Parathyroid adenoma (tissue), 2 donors: ENCODE data around the gene TBC1D4.
"Not testable (repeated sequence)": the region's sequence is repeated elsewhere in the genome, so short reads cannot be mapped to it uniquely, and the experiment has no call there.

Source experiments
- H2AFZ ChIP-seq: fragments of 300-600 bp; sonication (generic); one replicate; pipeline ENCODE4 v1.7.0; 2017; ENCODE audit warnings: antibody characterized with exemption, mild to moderate bottlenecking
- H3K27ac ChIP-seq: fragments of 300-600 bp; sonication (generic); one replicate; pipeline ENCODE4 v1.7.0; 2017
- H3K27me3 ChIP-seq: fragments of 300-600 bp; sonication (generic); one replicate; pipeline ENCODE4 v1.7.0; 2017; ENCODE audit warnings: low read length; ENCODE audit not compliant: control insufficient read depth, insufficient read depth
- H3K36me3 ChIP-seq: fragments of 300-600 bp; sonication (generic); one replicate; pipeline ENCODE4 v1.7.0; 2017; ENCODE audit warnings: low read length; ENCODE audit not compliant: control insufficient read depth, insufficient read depth
- H3K4me1 ChIP-seq: fragments of 300-600 bp; sonication (generic); one replicate; pipeline ENCODE4 v1.7.0; 2017; ENCODE audit warnings: control low read depth
- H3K4me2 ChIP-seq: fragments of 300-600 bp; sonication (generic); one replicate; pipeline ENCODE4 v1.7.0; 2017; ENCODE audit warnings: low read length
- H3K4me3 ChIP-seq: fragments of 300-600 bp; sonication (generic); one replicate; pipeline ENCODE4 v1.7.0; 2017; ENCODE audit warnings: low read depth, low read length
- H3K79me2 ChIP-seq: fragments of 300-600 bp; sonication (generic); one replicate; pipeline ENCODE4 v1.7.0; 2017; ENCODE audit warnings: control low read depth
- H3K9ac ChIP-seq: fragments of 300-600 bp; sonication (generic); one replicate; pipeline ENCODE4 v1.7.0; 2017; ENCODE audit warnings: mild to moderate bottlenecking
- H3K9me3 ChIP-seq: fragments of 300-600 bp; sonication (generic); one replicate; pipeline ENCODE4 v1.7.0; 2017; ENCODE audit warnings: low read length; ENCODE audit not compliant: control insufficient read depth
- CTCF ChIP-seq: fragments of 300-600 bp; sonication (generic); IDR thresholded peaks from one replicate; pipeline ENCODE4 v1.7.0; 2017; ENCODE audit warnings: antibody characterized with exemption, mild to moderate bottlenecking
- donor health status: primary hyperparathyroidism.

TBC1D4 gene

GRCh38 chr13:75355609-75356008 lies 126.4 kb downstream of the TBC1D4 start:
- Histone ChIP-seq H3K4me2 (no peak overlapping the region), H3K9me3 (no peaks in the 10 kb centered on the region), H2AFZ (no peak overlapping the region), H3K27ac (no peak overlapping the region), H3K4me1 (no peaks in the 10 kb centered on the region), H3K4me3 (no peak overlapping the region), H3K36me3 (no peaks in the 10 kb centered on the region), H3K79me2 (no peaks in the 10 kb centered on the region), H3K27me3 (no peaks in the 10 kb centered on the region), H3K9ac (no peak overlapping the region)
- no peak for TF ChIP-seq CTCF

- H3K9ac ChIP-seq = no peak overlapping the region
- no peaks in the 10 kb centered on the region for H3K79me2 ChIP-seq
- no peak for TF ChIP-seq CTCF
- H3K27ac ChIP-seq = no peak overlapping the region
- H3K4me2 ChIP-seq = no peak overlapping the region
- no peaks in the 10 kb centered on the region for H3K27me3 ChIP-seq
- H2AFZ ChIP-seq = no peak overlapping the region
- H3K4me3 ChIP-seq = no peak overlapping the region
- no peaks in the 10 kb centered on the region for H3K4me1 ChIP-seq
- no peaks in the 10 kb centered on the region for H3K36me3 ChIP-seq
- no peaks in the 10 kb centered on the region for H3K9me3 ChIP-seq
Observed at GRCh38 chr13:75353781-75354193, 128.2 kb downstream of the TBC1D4 start.

- Histone ChIP-seq H2AFZ (no peak overlapping the region), H3K27me3 (no peaks in the 10 kb centered on the region), H3K9ac (no peak overlapping the region), H3K27ac (no peak overlapping the region), H3K79me2 (no peaks in the 10 kb centered on the region), H3K36me3 (no peaks in the 10 kb centered on the region), H3K4me3 (no peak overlapping the region), H3K9me3 (no peaks in the 10 kb centered on the region), H3K4me1 (no peaks in the 10 kb centered on the region), H3K4me2 (no peak overlapping the region)
- no peak for TF ChIP-seq CTCF
Observed at GRCh38 chr13:75352641-75353327, 129.2 kb downstream of the TBC1D4 start.

- not testable (repeated sequence) for H2AFZ ChIP-seq, H3K27me3 ChIP-seq, H3K27ac ChIP-seq, H3K79me2 ChIP-seq, H3K36me3 ChIP-seq, H3K4me3 ChIP-seq, H3K9ac ChIP-seq, H3K9me3 ChIP-seq, H3K4me2 ChIP-seq, H3K4me1 ChIP-seq
Observed at GRCh38 chr13:75351538-75351937, 130.4 kb downstream of the TBC1D4 start.

- no peak for TF ChIP-seq CTCF
- Histone ChIP-seq H2AFZ (no peak overlapping the region), H3K4me1 (no peaks in the 10 kb centered on the region), H3K9ac (no peak overlapping the region), H3K36me3 (no peaks in the 10 kb centered on the region), H3K4me3 (no peak overlapping the region), H3K9me3 (no peaks in the 10 kb centered on the region), H3K79me2 (no peaks in the 10 kb centered on the region), H3K4me2 (no peak overlapping the region), H3K27me3 (no peaks in the 10 kb centered on the region), H3K27ac (no peak overlapping the region)
Observed at GRCh38 chr13:75347925-75348324, 134.0 kb downstream of the TBC1D4 start.
